SH-SY5Y (cell line): ENCODE measurements around the gene LATS2.

Experiments used
- GATA2 ChIP-seq: IDR thresholded peaks from 2 replicates; pipeline ENCODE4 v1.6.1; 2011; ENCODE audit warnings: mild to moderate bottlenecking, low read depth, low read length
- GATA3 ChIP-seq: IDR thresholded peaks from 2 replicates; pipeline ENCODE4 v1.6.1; 2011; ENCODE audit warnings: low read depth, mild to moderate bottlenecking, low read length, moderate library complexity

GRCh38 chr13:21079221-21079620, 17.8 kb upstream of the LATS2 start:
- TF ChIP-seq GATA2 (no peak), GATA3 (no peak)
